OCI-LY1 (cell line): Measurements from ENCODE around the gene SLC43A3.

Source experiments
- H2AFZ ChIP-seq: fragments of 200-600 bp; sonication (generic), shearing (Covaris generic); 2 replicates; pipeline ENCODE4 v1.6.0; 2014; ENCODE audit warnings: antibody characterized with exemption, mild to moderate bottlenecking, low read length
- H3F3A ChIP-seq: fragments of 200-600 bp; sonication (generic), shearing (Covaris generic); 2 replicates; pipeline ENCODE4 v1.6.0; 2014; ENCODE audit warnings: mild to moderate bottlenecking, antibody characterized with exemption, low read length, moderate library complexity; ENCODE audit not compliant: insufficient read depth
- H3K27ac ChIP-seq: fragments of 200-600 bp; sonication (generic); 2 replicates; pipeline ENCODE4 v1.5.1; 2014; ENCODE audit warnings: low read length, mixed run types, mild to moderate bottlenecking, low read depth; ENCODE audit not compliant: poor library complexity, severe bottlenecking
- H3K27me3 ChIP-seq: fragments of 200-600 bp; sonication (generic); 2 replicates; pipeline ENCODE4 v1.6.0; 2014; ENCODE audit warnings: antibody characterized with exemption, mild to moderate bottlenecking, low read length, moderate library complexity; ENCODE audit not compliant: insufficient read depth
- H3K36me3 ChIP-seq: fragments of 200-600 bp; sonication (generic); 2 replicates; pipeline ENCODE4 v1.6.1; 2014; ENCODE audit warnings: mild to moderate bottlenecking, antibody characterized with exemption, low read length, moderate library complexity, mixed read lengths; ENCODE audit not compliant: insufficient read depth
- H3K4me1 ChIP-seq: fragments of 200-600 bp; sonication (generic); 2 replicates; pipeline ENCODE4 v1.5.1; 2014; ENCODE audit warnings: mild to moderate bottlenecking, low read length, moderate library complexity; ENCODE audit not compliant: insufficient read depth, severe bottlenecking
- H3K4me2 ChIP-seq: fragments of 200-600 bp; sonication (generic), shearing (Covaris generic); 2 replicates; pipeline ENCODE4 v1.6.1; 2014; ENCODE audit warnings: low read length
- H3K4me3 ChIP-seq: fragments of 200-600 bp; sonication (generic); 2 replicates; pipeline ENCODE4 v1.5.1; 2014; ENCODE audit warnings: low read length, low read depth, mild to moderate bottlenecking, mixed read lengths; ENCODE audit not compliant: poor library complexity, severe bottlenecking
- H3K79me2 ChIP-seq: fragments of 200-600 bp; shearing (Covaris generic); 2 replicates; pipeline ENCODE4 v1.6.1; 2016; ENCODE audit warnings: mixed run types, low read length, mixed read lengths; ENCODE audit not compliant: insufficient read depth
- H3K9ac ChIP-seq: fragments of 200-600 bp; sonication (generic), shearing (Covaris generic); 2 replicates; pipeline ENCODE4 v1.6.1; 2014; ENCODE audit warnings: mild to moderate bottlenecking, low read length, mixed read lengths
- H3K9me2 ChIP-seq: fragments of 200-600 bp; sonication (generic), shearing (Covaris generic); 2 replicates; pipeline ENCODE4 v1.6.1; 2014; ENCODE audit warnings: low read depth, mild to moderate bottlenecking, low read length, mixed read lengths
- H3K9me3 ChIP-seq: fragments of 200-600 bp; shearing (Covaris generic); 2 replicates; pipeline ENCODE4 v1.6.1; 2014; ENCODE audit warnings: low read length, mixed read lengths
- H4K20me1 ChIP-seq: fragments of 200-600 bp; sonication (generic), shearing (Covaris generic); 2 replicates; pipeline ENCODE4 v1.6.0; 2016; ENCODE audit warnings: mild to moderate bottlenecking, low read length; ENCODE audit not compliant: insufficient read depth
- CTCF ChIP-seq: fragments of 200-600 bp; sonication (generic), shearing (Covaris generic); IDR thresholded peaks from 2 replicates; pipeline ENCODE4 v1.5.1; 2017; ENCODE audit warnings: mild to moderate bottlenecking, antibody characterized with exemption, low read length, moderate library complexity, mixed read lengths
- EZH2 ChIP-seq: fragments of 200-600 bp; sonication (generic), shearing (Covaris generic); IDR thresholded peaks from 2 replicates; pipeline ENCODE4 v1.8.0; 2017; ENCODE audit warnings: borderline replicate concordance, mixed run types, mild to moderate bottlenecking, antibody characterized with exemption, low read length, moderate library complexity, mixed read lengths

Gene SLC43A3

DNA sequence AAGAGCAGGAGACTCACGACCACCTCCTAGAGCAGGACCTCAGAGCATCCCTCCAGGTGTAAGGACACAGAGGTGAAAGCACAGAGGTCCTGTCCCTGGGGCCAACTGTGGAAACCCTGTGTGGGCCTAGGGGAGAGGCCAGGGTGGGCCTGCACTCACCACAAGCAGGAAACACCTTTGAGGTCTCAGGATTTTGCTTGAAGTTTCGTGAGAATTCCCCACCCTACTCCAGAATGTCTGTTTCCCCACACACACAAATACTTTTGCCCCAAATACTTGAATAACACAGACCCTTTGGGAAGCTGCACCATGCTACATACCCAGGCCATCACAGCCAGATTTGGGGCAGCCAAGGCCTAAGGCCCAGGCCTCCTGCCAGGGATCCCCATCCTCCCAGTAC lies 18.1 kb downstream of the SLC43A3 start:
- Histone ChIP-seq H3K27me3 (no peaks in the 10 kb centered on the region), H3K9ac (no peak overlapping the region), H3K27ac (no peak overlapping the region), H4K20me1 (no peaks in the 10 kb centered on the region), H3K9me3 (no peaks in the 10 kb centered on the region), H2AFZ (no peak overlapping the region), H3F3A (no peaks in the 10 kb centered on the region), H3K4me2 (no peak overlapping the region), H3K4me1 (no peaks in the 10 kb centered on the region), H3K4me3 (no peak overlapping the region), H3K9me2 (no peaks in the 10 kb centered on the region), H3K36me3 (peaks cover 84% of the 10 kb centered on the region), H3K79me2 (no peaks in the 10 kb centered on the region)
- TF ChIP-seq CTCF (no peak), EZH2 (no peak)

- Histone ChIP-seq H4K20me1 (no peaks in the 10 kb centered on the region), H3K27ac (no peak overlapping the region)
Observed at GRCh38 chr11:57407941-57408475, 18.9 kb downstream of the SLC43A3 start.

DNA sequence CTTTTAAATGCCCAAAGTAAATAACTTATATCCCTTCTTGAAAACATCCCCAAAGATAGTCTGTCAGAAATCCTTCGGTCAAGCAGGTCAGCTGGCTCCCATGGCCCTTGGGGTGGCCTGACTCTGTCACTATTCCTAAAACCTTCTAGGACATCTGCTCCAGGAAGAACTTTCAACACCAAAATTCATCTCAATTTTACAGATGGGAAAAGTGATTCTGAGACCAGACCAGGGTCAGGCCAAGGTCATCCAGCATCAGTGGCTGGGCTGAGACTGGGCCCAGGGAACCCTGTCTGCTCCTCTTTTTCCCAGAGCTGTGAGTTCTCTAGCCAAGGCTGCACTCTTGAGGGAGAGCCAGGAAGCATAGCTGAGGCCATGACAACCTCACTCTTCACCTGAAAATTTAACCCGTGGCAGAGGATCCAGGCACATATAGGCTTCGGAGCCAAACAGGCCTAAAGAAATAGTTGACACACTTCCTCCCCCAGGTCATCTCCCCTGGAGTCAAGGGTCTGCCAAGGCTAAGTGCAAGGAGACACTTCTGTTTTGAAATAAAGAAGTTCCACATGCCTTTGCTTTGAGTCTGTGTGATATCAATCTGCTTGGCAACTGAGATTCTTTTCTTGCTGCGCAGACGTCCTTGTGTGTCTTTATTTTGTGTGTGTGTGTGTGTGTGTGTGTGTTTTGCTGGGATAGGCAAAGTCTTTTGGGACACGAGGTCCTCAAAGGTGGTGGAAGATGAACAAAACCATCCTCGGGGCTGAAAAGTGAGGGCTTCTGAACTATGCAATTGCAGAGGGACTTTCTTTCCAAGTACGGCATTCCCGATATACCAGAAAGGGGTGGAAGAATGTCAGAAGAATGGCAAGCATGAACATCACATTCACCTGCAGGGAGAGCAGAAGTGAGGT lies 19.7 kb downstream of the SLC43A3 start:
- Histone ChIP-seq H3K4me3 (no peak overlapping the region), H3K27ac (no peak overlapping the region), H3K9me2 (no peaks in the 10 kb centered on the region), H3K4me1 (no peaks in the 10 kb centered on the region), H4K20me1 (no peaks in the 10 kb centered on the region), H3K9me3 (no peaks in the 10 kb centered on the region), H3F3A (no peaks in the 10 kb centered on the region), H3K79me2 (no peaks in the 10 kb centered on the region), H3K9ac (no peak overlapping the region), H3K4me2 (no peak overlapping the region), H3K36me3 (peaks cover 69% of the 10 kb centered on the region), H2AFZ (no peak overlapping the region), H3K27me3 (no peaks in the 10 kb centered on the region)
- no peak for TF ChIP-seq EZH2

More at GRCh38 chr11:57407941-57408475, 18.9 kb downstream of the SLC43A3 start:
- Histone ChIP-seq H3K9me3 (no peaks in the 10 kb centered on the region), H3K27me3 (no peaks in the 10 kb centered on the region), H2AFZ (no peak overlapping the region), H3K9ac (no peak overlapping the region), H3F3A (no peaks in the 10 kb centered on the region), H3K36me3 (peaks cover 76% of the 10 kb centered on the region), H3K4me3 (no peak overlapping the region), H3K79me2 (no peaks in the 10 kb centered on the region), H3K4me1 (no peaks in the 10 kb centered on the region), H3K4me2 (no peak overlapping the region), H3K9me2 (no peaks in the 10 kb centered on the region)
- TF ChIP-seq EZH2: no peak
- no peak for TF ChIP-seq CTCF
